ENCODE measurements around the gene IL17RC.

Gene IL17RC

DNA sequence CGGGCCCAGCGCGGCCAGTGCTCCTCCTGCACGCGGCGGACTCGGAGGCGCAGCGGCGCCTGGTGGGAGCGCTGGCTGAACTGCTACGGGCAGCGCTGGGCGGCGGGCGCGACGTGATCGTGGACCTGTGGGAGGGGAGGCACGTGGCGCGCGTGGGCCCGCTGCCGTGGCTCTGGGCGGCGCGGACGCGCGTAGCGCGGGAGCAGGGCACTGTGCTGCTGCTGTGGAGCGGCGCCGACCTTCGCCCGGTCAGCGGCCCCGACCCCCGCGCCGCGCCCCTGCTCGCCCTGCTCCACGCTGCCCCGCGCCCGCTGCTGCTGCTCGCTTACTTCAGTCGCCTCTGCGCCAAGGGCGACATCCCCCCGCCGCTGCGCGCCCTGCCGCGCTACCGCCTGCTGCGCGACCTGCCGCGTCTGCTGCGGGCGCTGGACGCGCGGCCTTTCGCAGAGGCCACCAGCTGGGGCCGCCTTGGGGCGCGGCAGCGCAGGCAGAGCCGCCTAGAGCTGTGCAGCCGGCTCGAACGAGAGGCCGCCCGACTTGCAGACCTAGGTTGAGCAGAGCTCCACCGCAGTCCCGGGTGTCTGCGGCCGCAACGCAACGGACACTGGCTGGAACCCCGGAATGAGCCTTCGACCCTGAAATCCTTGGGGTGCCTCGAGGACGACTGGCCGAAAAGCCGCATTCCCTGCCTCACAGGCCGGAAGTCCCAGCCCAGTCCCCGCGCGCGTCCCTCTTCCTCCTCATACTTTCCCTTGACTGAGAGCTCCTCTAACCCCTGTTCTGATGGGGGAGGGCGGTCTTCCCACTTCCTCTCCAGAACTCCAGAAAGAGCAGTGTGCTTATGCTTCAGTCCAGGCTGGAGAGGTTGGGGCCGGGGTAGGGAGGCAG, 1.4 kb upstream of the IL17RC start:
- Histone ChIP-seq H3K4me1 (ENCODE audit: control insufficient read depth, insufficient read depth, low read length) (peaks cover 8% of the 10 kb centered on the region), H3K27me3 (ENCODE audit: control insufficient read depth, insufficient read depth, low read length, poor library complexity, severe bottlenecking) (peaks cover 23% of the 10 kb centered on the region)

DNA sequence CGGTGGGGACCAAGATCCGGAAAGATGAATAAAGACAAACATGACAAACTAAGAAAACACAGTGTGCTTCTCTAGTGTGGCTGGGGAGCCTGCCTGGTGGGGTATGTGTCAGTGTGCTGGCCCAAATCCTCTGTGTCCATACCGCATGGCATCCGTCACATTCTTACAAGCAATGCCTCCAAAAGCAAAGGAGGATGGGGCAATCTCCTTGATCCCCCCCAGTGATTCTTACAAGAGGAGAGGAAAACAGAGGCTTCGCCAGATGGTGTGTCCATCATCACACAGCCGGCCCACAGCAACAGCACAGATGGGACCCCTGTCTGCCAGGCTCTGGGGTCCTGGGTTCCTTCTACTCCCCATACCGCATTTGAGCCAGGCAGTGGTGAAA, 558 bp upstream of the IL17RC start:
- peaks cover 23% of the 10 kb centered on the region for H3K27me3 ChIP-seq (ENCODE audit: control insufficient read depth, insufficient read depth, low read length, poor library complexity, severe bottlenecking)
- no peaks in the 10 kb centered on the region for H3K9me3 ChIP-seq (ENCODE audit: control insufficient read depth, low read length)
- WGBS, 2 experiments = 75% methylated on average over 7 of the region's 7 CpGs
- peaks cover 8% of the 10 kb centered on the region for H3K4me1 ChIP-seq (ENCODE audit: control insufficient read depth, insufficient read depth, low read length)
- H3K36me3 ChIP-seq (ENCODE audit: control insufficient read depth, insufficient read depth, low read length) = no peaks in the 10 kb centered on the region
- no peak overlapping the region for H3K27ac ChIP-seq (ENCODE audit: insufficient read depth, low read depth, low read length, poor library complexity, severe bottlenecking)
- no peak overlapping the region for H3K4me3 ChIP-seq (ENCODE audit: insufficient read depth, low read depth, low read length)

More for the DNA sequence above, 1.4 kb upstream of the IL17RC start:
- H3K9me3 ChIP-seq (ENCODE audit: control insufficient read depth, low read length) = no peaks in the 10 kb centered on the region
- no peak overlapping the region for H3K27ac ChIP-seq (ENCODE audit: insufficient read depth, low read depth, low read length, poor library complexity, severe bottlenecking)
- WGBS, 2 experiments = 1% methylated on average over 98 to 99 of the region's 99 CpGs
- no peaks in the 10 kb centered on the region for H3K36me3 ChIP-seq (ENCODE audit: control insufficient read depth, insufficient read depth, low read length)
- H3K4me3 ChIP-seq (ENCODE audit: insufficient read depth, low read depth, low read length) = peak overlapping the region; percentile 56

DNA sequence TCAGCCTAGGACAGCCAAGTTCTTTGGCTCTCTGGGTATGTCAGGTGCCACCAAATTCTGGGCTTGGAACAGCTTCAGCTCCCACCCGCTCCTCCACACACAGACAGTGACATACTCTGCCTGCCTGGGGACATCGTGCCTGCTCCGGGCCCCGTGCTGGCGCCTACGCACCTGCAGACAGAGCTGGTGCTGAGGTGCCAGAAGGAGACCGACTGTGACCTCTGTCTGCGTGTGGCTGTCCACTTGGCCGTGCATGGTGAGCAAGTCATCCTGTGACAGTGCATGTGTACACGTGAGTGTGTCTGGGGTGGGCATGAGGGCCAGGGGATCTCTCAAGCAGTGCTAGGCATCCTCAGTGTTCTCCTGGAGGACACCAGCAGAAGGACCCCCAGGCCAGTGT, 922 bp downstream of the IL17RC start:
- WGBS, 2 experiments = 95 to 96% methylated on average over 10 of the region's 10 CpGs
- H3K27me3 ChIP-seq (ENCODE audit: control insufficient read depth, insufficient read depth, low read length, poor library complexity, severe bottlenecking) = peaks cover 23% of the 10 kb centered on the region
- H3K36me3 ChIP-seq (ENCODE audit: control insufficient read depth, insufficient read depth, low read length) = no peaks in the 10 kb centered on the region
- no peak overlapping the region for H3K27ac ChIP-seq (ENCODE audit: insufficient read depth, low read depth, low read length, poor library complexity, severe bottlenecking)
- H3K9me3 ChIP-seq (ENCODE audit: control insufficient read depth, low read length) = no peaks in the 10 kb centered on the region
- H3K4me1 ChIP-seq (ENCODE audit: control insufficient read depth, insufficient read depth, low read length) = peaks cover 8% of the 10 kb centered on the region
- no peak overlapping the region for H3K4me3 ChIP-seq (ENCODE audit: insufficient read depth, low read depth, low read length)

DNA sequence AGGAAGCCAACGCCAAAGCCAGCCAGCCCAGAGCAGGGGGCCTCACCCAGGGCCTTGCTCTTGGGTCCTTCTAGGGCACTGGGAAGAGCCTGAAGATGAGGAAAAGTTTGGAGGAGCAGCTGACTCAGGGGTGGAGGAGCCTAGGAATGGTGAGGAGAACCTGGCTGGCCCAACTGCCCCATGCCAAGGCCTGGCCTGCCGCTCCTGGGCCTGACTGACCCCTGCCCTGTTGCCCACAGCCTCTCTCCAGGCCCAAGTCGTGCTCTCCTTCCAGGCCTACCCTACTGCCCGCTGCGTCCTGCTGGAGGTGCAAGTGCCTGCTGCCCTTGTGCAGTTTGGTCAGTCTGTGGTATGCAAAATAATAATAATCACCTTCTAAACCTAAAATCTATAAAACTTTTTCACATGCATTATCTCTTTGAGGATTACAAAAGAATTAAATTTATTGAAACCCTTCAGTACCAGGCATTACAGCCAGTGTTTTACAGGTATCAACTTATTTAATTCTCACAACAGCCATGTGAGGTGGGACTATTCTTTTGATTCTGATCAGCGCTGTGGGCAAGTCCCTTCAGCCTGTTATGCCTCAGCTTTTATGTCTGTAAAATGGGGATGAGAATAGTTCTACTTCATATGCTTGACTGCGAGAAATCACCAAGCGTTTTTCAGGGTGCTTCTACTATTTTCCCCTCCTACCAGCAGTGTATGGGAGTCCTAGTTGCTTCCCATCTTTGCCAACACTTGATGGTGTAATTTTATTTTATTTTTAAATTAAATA, 1.6 kb downstream of the IL17RC start:
- H3K4me3 ChIP-seq (ENCODE audit: insufficient read depth, low read depth, low read length) = no peak overlapping the region
- peaks cover 23% of the 10 kb centered on the region for H3K27me3 ChIP-seq (ENCODE audit: control insufficient read depth, insufficient read depth, low read length, poor library complexity, severe bottlenecking)
- H3K27ac ChIP-seq (ENCODE audit: insufficient read depth, low read depth, low read length, poor library complexity, severe bottlenecking) = no peak overlapping the region
- H3K9me3 ChIP-seq (ENCODE audit: control insufficient read depth, low read length) = no peaks in the 10 kb centered on the region
- H3K36me3 ChIP-seq (ENCODE audit: control insufficient read depth, insufficient read depth, low read length) = no peaks in the 10 kb centered on the region
- 91 to 98% methylated on average over 8 of the region's 8 CpGs for WGBS, 2 experiments
- H3K4me1 ChIP-seq (ENCODE audit: control insufficient read depth, insufficient read depth, low read length) = peaks cover 8% of the 10 kb centered on the region

DNA sequence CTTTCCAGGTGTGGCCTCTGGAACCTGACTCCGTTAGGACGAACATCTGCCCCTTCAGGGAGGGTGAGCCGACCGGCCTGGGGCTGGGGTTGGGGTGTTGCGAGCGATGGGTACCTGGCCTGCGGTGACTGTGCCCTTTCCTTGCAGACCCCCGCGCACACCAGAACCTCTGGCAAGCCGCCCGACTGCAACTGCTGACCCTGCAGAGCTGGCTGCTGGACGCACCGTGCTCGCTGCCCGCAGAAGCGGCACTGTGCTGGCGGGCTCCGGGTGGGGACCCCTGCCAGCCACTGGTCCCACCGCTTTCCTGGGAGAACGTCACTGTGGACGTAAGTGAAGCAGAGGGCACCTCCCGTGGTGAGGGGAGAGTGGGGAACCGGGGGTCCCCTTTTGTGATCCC, 11.3 kb downstream of the IL17RC start:
- H3K27me3 ChIP-seq (ENCODE audit: control insufficient read depth, insufficient read depth, low read length, poor library complexity, severe bottlenecking) = peaks cover 6% of the 10 kb centered on the region

DNA sequence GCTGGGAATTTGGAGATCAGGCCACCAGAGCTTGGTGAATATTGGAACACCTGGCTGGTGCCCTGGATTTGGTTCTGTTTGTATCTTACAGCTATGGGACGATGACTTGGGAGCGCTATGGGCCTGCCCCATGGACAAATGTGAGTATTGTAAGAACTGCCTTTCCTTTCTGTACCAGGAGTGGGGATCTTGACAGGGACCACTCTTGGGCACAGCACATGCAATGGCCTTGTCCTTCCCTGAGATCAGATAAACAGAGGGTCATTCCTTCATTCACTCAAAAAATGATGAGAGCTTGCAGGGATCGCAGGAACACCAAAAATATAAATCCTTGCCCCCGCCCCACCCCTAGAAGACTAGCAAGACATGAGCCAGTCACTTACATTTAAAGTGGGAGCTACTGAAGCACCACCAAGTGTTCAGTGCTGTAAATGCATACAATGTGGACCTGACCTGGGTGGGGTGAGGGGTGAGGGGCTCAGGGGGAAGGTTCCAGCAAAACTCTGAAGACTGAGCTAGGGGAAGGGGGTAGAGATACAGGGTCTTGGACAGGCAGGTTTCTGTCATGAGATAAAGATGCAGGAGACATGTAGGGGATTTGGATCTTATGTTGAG, 14.0 kb downstream of the IL17RC start:
- Histone ChIP-seq H3K4me1 (ENCODE audit: control insufficient read depth, insufficient read depth, low read length) (peaks cover 11% of the 10 kb centered on the region), H3K9me3 (ENCODE audit: control insufficient read depth, low read length) (no peaks in the 10 kb centered on the region), H3K4me3 (ENCODE audit: insufficient read depth, low read depth, low read length) (no peak overlapping the region), H3K27me3 (ENCODE audit: control insufficient read depth, insufficient read depth, low read length, poor library complexity, severe bottlenecking) (peaks cover 6% of the 10 kb centered on the region), H3K27ac (ENCODE audit: insufficient read depth, low read depth, low read length, poor library complexity, severe bottlenecking) (no peak overlapping the region), H3K36me3 (ENCODE audit: control insufficient read depth, insufficient read depth, low read length) (no peaks in the 10 kb centered on the region)
- WGBS, 2 experiments = 84 to 93% methylated on average over 4 of the region's 4 CpGs

More for the DNA sequence above, 11.3 kb downstream of the IL17RC start:
- H3K4me1 ChIP-seq (ENCODE audit: control insufficient read depth, insufficient read depth, low read length) = peaks cover 2% of the 10 kb centered on the region
- H3K27ac ChIP-seq (ENCODE audit: insufficient read depth, low read depth, low read length, poor library complexity, severe bottlenecking) = no peak overlapping the region
- WGBS, 2 experiments = 90 to 91% methylated on average over 23 of the region's 23 CpGs
- no peak overlapping the region for H3K4me3 ChIP-seq (ENCODE audit: insufficient read depth, low read depth, low read length)
- no peaks in the 10 kb centered on the region for H3K9me3 ChIP-seq (ENCODE audit: control insufficient read depth, low read length)
- H3K36me3 ChIP-seq (ENCODE audit: control insufficient read depth, insufficient read depth, low read length) = no peaks in the 10 kb centered on the region

DNA sequence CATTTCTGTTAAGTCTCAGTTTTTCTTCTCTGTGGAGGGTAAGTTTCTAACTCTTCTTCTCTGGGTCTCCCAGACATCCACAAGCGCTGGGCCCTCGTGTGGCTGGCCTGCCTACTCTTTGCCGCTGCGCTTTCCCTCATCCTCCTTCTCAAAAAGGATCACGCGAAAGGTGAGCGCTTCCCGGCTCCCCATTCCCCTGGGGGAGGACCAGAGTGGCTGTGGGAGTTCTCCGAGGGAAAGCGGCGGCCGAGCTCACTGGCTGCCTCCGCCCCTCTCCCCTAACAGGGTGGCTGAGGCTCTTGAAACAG, 15.6 kb downstream of the IL17RC start:
- peaks cover 6% of the 10 kb centered on the region for H3K27me3 ChIP-seq (ENCODE audit: control insufficient read depth, insufficient read depth, low read length, poor library complexity, severe bottlenecking)
- H3K4me1 ChIP-seq (ENCODE audit: control insufficient read depth, insufficient read depth, low read length) = peaks cover 11% of the 10 kb centered on the region
- 12 to 15% methylated on average over 13 of the region's 13 CpGs for WGBS, 2 experiments
- no peaks in the 10 kb centered on the region for H3K9me3 ChIP-seq (ENCODE audit: control insufficient read depth, low read length)
- H3K27ac ChIP-seq (ENCODE audit: insufficient read depth, low read depth, low read length, poor library complexity, severe bottlenecking) = no peak overlapping the region
- H3K36me3 ChIP-seq (ENCODE audit: control insufficient read depth, insufficient read depth, low read length) = peaks cover under 1% of the 10 kb centered on the region
- H3K4me3 ChIP-seq (ENCODE audit: insufficient read depth, low read depth, low read length) = peak overlapping the region; percentile 44

DNA sequence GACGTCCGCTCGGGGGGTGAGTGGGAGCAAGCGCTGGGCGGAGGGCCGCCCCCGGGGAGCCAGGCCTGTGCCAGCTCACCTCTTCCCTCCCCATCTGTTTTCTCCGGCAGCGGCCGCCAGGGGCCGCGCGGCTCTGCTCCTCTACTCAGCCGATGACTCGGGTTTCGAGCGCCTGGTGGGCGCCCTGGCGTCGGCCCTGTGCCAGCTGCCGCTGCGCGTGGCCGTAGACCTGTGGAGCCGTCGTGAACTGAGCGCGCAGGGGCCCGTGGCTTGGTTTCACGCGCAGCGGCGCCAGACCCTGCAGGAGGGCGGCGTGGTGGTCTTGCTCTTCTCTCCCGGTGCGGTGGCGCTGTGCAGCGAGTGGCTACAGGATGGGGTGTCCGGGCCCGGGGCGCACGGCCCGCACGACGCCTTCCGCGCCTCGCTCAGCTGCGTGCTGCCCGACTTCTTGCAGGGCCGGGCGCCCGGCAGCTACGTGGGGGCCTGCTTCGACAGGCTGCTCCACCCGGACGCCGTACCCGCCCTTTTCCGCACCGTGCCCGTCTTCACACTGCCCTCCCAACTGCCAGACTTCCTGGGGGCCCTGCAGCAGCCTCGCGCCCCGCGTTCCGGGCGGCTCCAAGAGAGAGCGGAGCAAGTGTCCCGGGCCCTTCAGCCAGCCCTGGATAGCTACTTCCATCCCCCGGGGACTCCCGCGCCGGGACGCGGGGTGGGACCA, 16.1 kb downstream of the IL17RC start:
- peak overlapping the region; percentile 44 for H3K4me3 ChIP-seq (ENCODE audit: insufficient read depth, low read depth, low read length)
- peak overlapping the region; percentile 83 for H3K27ac ChIP-seq (ENCODE audit: insufficient read depth, low read depth, low read length, poor library complexity, severe bottlenecking)
- WGBS, 2 experiments = 1% methylated on average over 77 of the region's 77 CpGs
- peaks cover 11% of the 10 kb centered on the region for H3K4me1 ChIP-seq (ENCODE audit: control insufficient read depth, insufficient read depth, low read length)
- H3K27me3 ChIP-seq (ENCODE audit: control insufficient read depth, insufficient read depth, low read length, poor library complexity, severe bottlenecking) = peaks cover 6% of the 10 kb centered on the region
- H3K9me3 ChIP-seq (ENCODE audit: control insufficient read depth, low read length) = no peaks in the 10 kb centered on the region
- peaks cover 4% of the 10 kb centered on the region for H3K36me3 ChIP-seq (ENCODE audit: control insufficient read depth, insufficient read depth, low read length)

DNA sequence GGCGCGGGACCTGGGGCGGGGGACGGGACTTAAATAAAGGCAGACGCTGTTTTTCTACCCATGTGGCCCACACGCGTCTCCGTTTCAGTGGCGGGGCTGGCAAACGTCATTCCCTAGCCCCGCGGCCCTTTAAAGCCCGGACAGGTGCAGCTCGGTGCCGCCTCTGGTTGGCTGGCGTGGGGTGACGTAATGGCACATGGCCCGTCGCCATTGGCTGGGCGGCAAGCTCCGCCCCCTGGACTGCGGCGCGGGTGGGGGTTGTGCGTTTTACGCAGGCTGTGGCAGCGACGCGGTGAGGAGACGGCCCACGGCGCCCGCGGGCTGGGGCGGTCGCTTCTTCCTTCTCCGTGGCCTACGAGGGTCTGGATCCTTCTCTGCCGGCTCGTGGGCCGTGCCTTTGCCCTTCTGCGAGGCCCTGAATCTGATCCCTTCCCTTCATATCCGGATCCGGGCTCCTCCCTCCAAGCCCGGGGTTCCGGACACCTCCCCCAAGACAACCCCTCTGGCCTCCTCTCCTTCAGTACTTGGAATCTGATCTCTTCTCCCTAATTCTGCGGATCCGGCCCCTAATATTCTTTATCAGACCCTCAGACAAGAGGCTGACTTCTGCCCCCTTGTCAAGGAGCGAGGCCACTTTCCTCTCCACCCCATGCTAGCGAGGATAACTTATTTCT, 16.8 kb downstream of the IL17RC start, which contains the start of gene CRELD1:
Gene CRELD1 (plus strand): TSS at position 274 of the 674 bp plus-strand sequence. CDS start 605 bp downstream, outside the sequence.
- peaks cover 11% of the 10 kb centered on the region for H3K4me1 ChIP-seq (ENCODE audit: control insufficient read depth, insufficient read depth, low read length)
- peak within 1 kb of the TSS; percentile 44 for H3K4me3 ChIP-seq (ENCODE audit: insufficient read depth, low read depth, low read length)
- 1% methylated on average over 50 of the region's 50 CpGs for WGBS, 2 experiments
- no peaks in the 10 kb centered on the region for H3K9me3 ChIP-seq (ENCODE audit: control insufficient read depth, low read length)
- peaks cover 4% of the 10 kb centered on the region for H3K36me3 ChIP-seq (ENCODE audit: control insufficient read depth, insufficient read depth, low read length)
- H3K27me3 ChIP-seq (ENCODE audit: control insufficient read depth, insufficient read depth, low read length, poor library complexity, severe bottlenecking) = peaks cover 6% of the 10 kb centered on the region
- H3K27ac ChIP-seq (ENCODE audit: insufficient read depth, low read depth, low read length, poor library complexity, severe bottlenecking) = peak within 1 kb of the TSS; percentile 83
